T-helper 17 cell (primary cell): Measurements from ENCODE around the gene SEMA7A. TPM values are rescaled to one million over a fixed set of nuclear protein-coding genes. Genes with fewer than 3 reads are reported as not detected.
"Not testable (repeated sequence)": the region's sequence is repeated elsewhere in the genome, so short reads cannot be mapped to it uniquely, and the experiment has no call there.

Source experiments
- ATAC-seq: fragments of 150-1000 bp; cut with Tn5 transposase; 2 replicates; pipeline ENCODE4 v1.10.0; 2021; ENCODE audit warnings: mild to moderate bottlenecking, moderate library complexity
- DNase-seq, 3 donors: peaks; one replicate each; pipeline versions ENCODE4 v3.0.0 to v3.0.0-alpha.2; 2020 to 2021
- H3K9me3 ChIP-seq: one replicate; pipeline ENCODE4 v1.7.0; 2013; ENCODE audit warnings: low read length, mild to moderate bottlenecking; ENCODE audit not compliant: control insufficient read depth, poor library complexity, severe bottlenecking
- H3K27ac Mint-ChIP-seq: one replicate; pipeline ENCODE4 v1.8.0; 2022; ENCODE audit warnings: mild to moderate bottlenecking, moderate library complexity, mixed read lengths
- H3K27me3 Mint-ChIP-seq: one replicate; pipeline ENCODE4 v1.8.0; 2022; ENCODE audit warnings: mixed read lengths
- H3K36me3 Mint-ChIP-seq: one replicate; pipeline ENCODE4 v1.8.0; 2022; ENCODE audit warnings: low read depth, mixed read lengths
- H3K4me1 Mint-ChIP-seq: one replicate; pipeline ENCODE4 v1.8.0; 2022; ENCODE audit warnings: mild to moderate bottlenecking, mixed read lengths
- H3K4me3 Mint-ChIP-seq: one replicate; pipeline ENCODE4 v1.8.0; 2022; ENCODE audit warnings: mild to moderate bottlenecking, moderate library complexity, mixed read lengths
- total RNA-seq, 4 donors: library from RNA in 2 of 4; stranded (reverse) in 2 of 4; gene quantifications; one replicate each; pipeline ENCODE4 v1.2.3 and lab custom pipeline; 2022 to 2026

The SEMA7A gene
- total RNA-seq, 2 donors from 2014 or later, result 2.2 to 3.6 TPM

- ATAC-seq, result no peak
- H3K4me1 Mint-ChIP-seq, result peaks cover 3% of the 10 kb centered on the region
- no peak overlapping the region for H3K27ac Mint-ChIP-seq
- peak overlapping the region; percentile 71 for H3K4me3 Mint-ChIP-seq
- no peaks in the 10 kb centered on the region for H3K9me3 ChIP-seq
- no peak for DNase-seq
- peaks cover 43% of the 10 kb centered on the region for H3K27me3 Mint-ChIP-seq
- H3K36me3 Mint-ChIP-seq, result peaks cover 3% of the 10 kb centered on the region
These were observed 68.7 kb downstream of the SEMA7A start for GRCh38 chr15:74364936-74365597.

GRCh38 chr15:74362482-74362881, 71.3 kb downstream of the SEMA7A start:
- peaks cover 3% of the 10 kb centered on the region for H3K4me1 Mint-ChIP-seq
- H3K27ac Mint-ChIP-seq, result no peak overlapping the region

GRCh38 chr15:74360855-74361254, 72.9 kb downstream of the SEMA7A start:
- not testable (repeated sequence) for H3K4me1 Mint-ChIP-seq, H3K27ac Mint-ChIP-seq, H3K4me3 Mint-ChIP-seq, H3K36me3 Mint-ChIP-seq, DNase-seq, H3K9me3 ChIP-seq, ATAC-seq
- peaks cover 27% of the 10 kb centered on the region for H3K27me3 Mint-ChIP-seq

More at GRCh38 chr15:74362482-74362881, 71.3 kb downstream of the SEMA7A start:
- no peak overlapping the region for H3K4me3 Mint-ChIP-seq
- no peaks in the 10 kb centered on the region for H3K9me3 ChIP-seq
- peaks cover 3% of the 10 kb centered on the region for H3K36me3 Mint-ChIP-seq
- DNase-seq (no peak), ATAC-seq (no peak)
- H3K27me3 Mint-ChIP-seq, result peaks cover 34% of the 10 kb centered on the region

GRCh38 chr15:74359376-74359775, 74.4 kb downstream of the SEMA7A start:
- H3K27ac Mint-ChIP-seq, H3K4me1 Mint-ChIP-seq, DNase-seq, ATAC-seq, H3K4me3 Mint-ChIP-seq, H3K9me3 ChIP-seq, H3K36me3 Mint-ChIP-seq: not testable (repeated sequence)
- H3K27me3 Mint-ChIP-seq, result peaks cover 14% of the 10 kb centered on the region

Other genes starting within 250 kb of the SEMA7A start
- not detected for gene STRA6, start 231.2 kb downstream of the SEMA7A start, total RNA-seq
- not detected for gene CCDC33, start 197.6 kb downstream of the SEMA7A start, total RNA-seq
- not detected for gene CYP11A1, start 66.3 kb downstream of the SEMA7A start, total RNA-seq
- gene UBL7, start 27.2 kb upstream of the SEMA7A start, total RNA-seq, result 10 to 100 TPM; 28.0 to 28.2 TPM
- 10 to 100 TPM; 37.4 to 42.6 TPM for gene ARID3B, start 107.3 kb upstream of the SEMA7A start, total RNA-seq
- 100 to 1,000 TPM; 216 to 243 TPM for gene CLK3, start 181.9 kb upstream of the SEMA7A start, total RNA-seq